Measurements from ENCODE around the gene SOX13. TPM values are rescaled to one million over a fixed set of nuclear protein-coding genes. Genes with fewer than 3 reads are reported as not detected.

Gene SOX13
- total RNA-seq, 1 donor from 2014 or later: 7.4 TPM

- DNase-seq (ENCODE audit: low read depth in 2 of 2): no peak
These were observed 32.2 kb downstream of the SOX13 start for GRCh38 chr1:204105131-204105515.

GRCh38 chr1:204106825-204107224 is 33.9 kb downstream of the SOX13 start:
- DNase-seq (ENCODE audit: low read depth in 2 of 2): no peak

- no peak for DNase-seq (ENCODE audit: low read depth in 2 of 2)
These were observed 35.0 kb downstream of the SOX13 start for GRCh38 chr1:204107892-204108291.

- DNase-seq (ENCODE audit: low read depth in 2 of 2): peak; percentile 84 to 89
These were observed 35.6 kb downstream of the SOX13 start for GRCh38 chr1:204108312-204109141.

- no peak for DNase-seq (ENCODE audit: low read depth in 2 of 2)
These were observed 38.1 kb downstream of the SOX13 start for GRCh38 chr1:204110894-204111633.

- no peak for DNase-seq (ENCODE audit: low read depth in 2 of 2)
These were observed 40.2 kb downstream of the SOX13 start for GRCh38 chr1:204112876-204113730.

GRCh38 chr1:204113896-204114295 is 41.0 kb downstream of the SOX13 start:
- DNase-seq (ENCODE audit: low read depth in 2 of 2): peak in 1 of 2 donors; percentile 69

- no peak for DNase-seq (ENCODE audit: low read depth in 2 of 2)
These were observed 41.7 kb downstream of the SOX13 start for GRCh38 chr1:204114606-204115005.

- DNase-seq (ENCODE audit: low read depth in 2 of 2): no peak
These were observed 42.2 kb downstream of the SOX13 start for GRCh38 chr1:204115116-204115515.

GRCh38 chr1:204116539-204116938 is 43.6 kb downstream of the SOX13 start:
- no peak for DNase-seq (ENCODE audit: low read depth in 2 of 2)

GRCh38 chr1:204121840-204122555 is 49.1 kb downstream of the SOX13 start:
- DNase-seq (ENCODE audit: low read depth in 2 of 2): no peak

- DNase-seq (ENCODE audit: low read depth in 2 of 2): peak in 1 of 2 donors; percentile 33
These were observed 50.5 kb downstream of the SOX13 start for GRCh38 chr1:204123376-204123775.

GRCh38 chr1:204124639-204125038 is 51.7 kb downstream of the SOX13 start:
- no peak for DNase-seq (ENCODE audit: low read depth in 2 of 2)

- DNase-seq (ENCODE audit: low read depth in 2 of 2): no peak
These were observed 52.9 kb downstream of the SOX13 start for GRCh38 chr1:204125759-204126351.

- no peak for DNase-seq (ENCODE audit: low read depth in 2 of 2)
These were observed 53.5 kb downstream of the SOX13 start for GRCh38 chr1:204126386-204126785.

GRCh38 chr1:204126956-204127355 is 54.0 kb downstream of the SOX13 start:
- no peak for DNase-seq (ENCODE audit: low read depth in 2 of 2)

- peak; percentile 73 to 84 for DNase-seq (ENCODE audit: low read depth in 2 of 2)
These were observed 54.8 kb downstream of the SOX13 start for GRCh38 chr1:204127597-204128242.

- no peak for DNase-seq (ENCODE audit: low read depth in 2 of 2)
These were observed 55.6 kb downstream of the SOX13 start for GRCh38 chr1:204128464-204128963.

- peak in 1 of 2 donors; percentile 70 for DNase-seq (ENCODE audit: low read depth in 2 of 2)
These were observed 56.3 kb downstream of the SOX13 start for GRCh38 chr1:204128964-204129896.
